Pericardium fibroblast (primary cell): ENCODE measurements around the gene LMX1B. TPM values are rescaled to one million over a fixed set of nuclear protein-coding genes. Genes with fewer than 3 reads are reported as not detected.

Experiments used
- total RNA-seq: library from RNA; depleted of rRNA; stranded (reverse); fragments of >200 nt; gene quantifications from 2 replicates; pipeline ENCODE4 v1.2.3, GENCODE V29; 2015

Gene LMX1B
- total RNA-seq: not detected in 2 replicates

DNA sequence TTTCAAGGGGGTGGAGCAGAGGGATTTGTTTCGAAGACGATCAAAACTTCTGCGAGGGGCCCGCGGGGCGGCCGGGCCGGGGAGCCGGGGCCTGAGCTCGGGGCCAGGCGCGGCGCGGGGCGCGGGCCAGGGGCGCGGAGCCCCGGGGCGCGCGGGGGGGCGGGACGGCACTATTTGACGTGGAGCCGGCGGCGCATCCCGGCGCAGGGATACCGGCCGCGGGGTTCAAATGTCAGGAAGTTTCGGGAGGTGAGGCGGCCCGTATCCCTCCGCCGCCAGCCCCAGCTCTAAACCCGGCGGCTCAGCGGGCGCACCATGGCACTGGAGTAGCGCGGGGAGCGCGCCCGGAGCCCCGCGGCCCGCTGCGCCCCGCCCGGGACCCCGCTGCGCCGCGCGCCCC is at the start of gene LMX1B:
Gene LMX1B (plus strand): TSS at position 278 of the 400 bp plus-strand sequence. CDS start 522 bp downstream, outside the sequence.

Other genes with a start within 250 kb of the LMX1B start
- gene ZBTB43, start 191.1 kb downstream of the LMX1B start, total RNA-seq: 5.3 and 6.7 TPM in 2 replicates
- 5.0 and 8.9 TPM in 2 replicates for gene ZBTB34, start 246.7 kb downstream of the LMX1B start, total RNA-seq